ENCODE measurements around the gene S1PR4.
"Not testable (repeated sequence)": the region's sequence is repeated elsewhere in the genome, so short reads cannot be mapped to it uniquely, and the experiment has no call there.

S1PR4 gene

DNA sequence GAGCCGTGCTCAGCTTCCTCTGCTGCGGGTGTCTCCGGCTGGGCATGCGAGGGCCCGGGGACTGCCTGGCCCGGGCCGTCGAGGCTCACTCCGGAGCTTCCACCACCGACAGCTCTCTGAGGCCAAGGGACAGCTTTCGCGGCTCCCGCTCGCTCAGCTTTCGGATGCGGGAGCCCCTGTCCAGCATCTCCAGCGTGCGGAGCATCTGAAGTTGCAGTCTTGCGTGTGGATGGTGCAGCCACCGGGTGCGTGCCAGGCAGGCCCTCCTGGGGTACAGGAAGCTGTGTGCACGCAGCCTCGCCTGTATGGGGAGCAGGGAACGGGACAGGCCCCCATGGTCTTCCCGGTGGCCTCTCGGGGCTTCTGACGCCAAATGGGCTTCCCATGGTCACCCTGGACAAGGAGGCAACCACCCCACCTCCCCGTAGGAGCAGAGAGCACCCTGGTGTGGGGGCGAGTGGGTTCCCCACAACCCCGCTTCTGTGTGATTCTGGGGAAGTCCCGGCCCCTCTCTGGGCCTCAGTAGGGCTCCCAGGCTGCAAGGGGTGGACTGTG, 1.2 kb downstream of the S1PR4 start:
- DNase-seq (ENCODE audit: low spot score): no peak

DNA sequence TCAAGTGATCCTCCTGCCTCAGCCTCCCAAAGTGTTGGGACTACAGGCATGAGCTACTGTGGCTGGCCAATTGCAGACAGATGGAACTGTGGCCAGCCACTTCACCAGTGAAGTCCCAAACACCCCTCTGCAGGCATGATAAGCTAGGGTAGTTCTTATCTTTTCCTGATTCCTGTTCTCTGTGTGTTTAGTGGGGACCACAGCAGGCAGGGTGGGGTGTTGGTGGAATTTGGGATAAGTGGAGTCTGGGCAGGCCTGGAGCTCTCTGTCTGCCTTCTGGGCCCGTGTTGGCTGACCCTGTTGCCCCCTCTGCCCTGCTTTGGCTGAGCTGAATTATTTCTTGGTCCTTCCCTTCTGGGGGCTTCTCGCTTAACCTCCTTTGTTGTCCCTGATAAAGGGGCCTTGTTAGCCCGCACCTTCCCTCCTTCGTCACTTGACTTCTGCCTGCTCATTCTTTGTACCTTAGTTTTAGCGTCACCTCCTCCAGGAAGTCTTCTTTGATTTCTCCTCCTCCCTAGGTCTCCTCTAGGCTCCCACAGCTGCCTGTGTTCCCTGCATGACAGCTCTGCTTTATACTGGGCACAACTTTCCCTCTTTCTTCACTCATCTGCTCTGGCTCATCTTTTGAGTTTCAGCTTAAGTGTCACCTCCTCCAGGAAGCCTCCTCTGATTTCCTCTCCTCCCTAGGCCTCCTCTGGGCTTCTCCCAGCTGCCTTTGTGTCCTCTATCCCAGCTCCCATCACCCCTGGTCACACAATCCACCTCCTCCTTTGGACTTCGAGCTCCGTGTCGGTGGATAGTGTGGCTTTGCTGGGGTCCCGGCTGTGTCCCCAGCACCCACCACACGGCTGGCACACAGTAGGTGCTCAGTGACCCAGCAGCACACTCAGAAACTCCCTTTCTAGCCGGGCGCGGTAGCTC, 5.4 kb downstream of the S1PR4 start:
- no peak for DNase-seq (ENCODE audit: low spot score)

DNA sequence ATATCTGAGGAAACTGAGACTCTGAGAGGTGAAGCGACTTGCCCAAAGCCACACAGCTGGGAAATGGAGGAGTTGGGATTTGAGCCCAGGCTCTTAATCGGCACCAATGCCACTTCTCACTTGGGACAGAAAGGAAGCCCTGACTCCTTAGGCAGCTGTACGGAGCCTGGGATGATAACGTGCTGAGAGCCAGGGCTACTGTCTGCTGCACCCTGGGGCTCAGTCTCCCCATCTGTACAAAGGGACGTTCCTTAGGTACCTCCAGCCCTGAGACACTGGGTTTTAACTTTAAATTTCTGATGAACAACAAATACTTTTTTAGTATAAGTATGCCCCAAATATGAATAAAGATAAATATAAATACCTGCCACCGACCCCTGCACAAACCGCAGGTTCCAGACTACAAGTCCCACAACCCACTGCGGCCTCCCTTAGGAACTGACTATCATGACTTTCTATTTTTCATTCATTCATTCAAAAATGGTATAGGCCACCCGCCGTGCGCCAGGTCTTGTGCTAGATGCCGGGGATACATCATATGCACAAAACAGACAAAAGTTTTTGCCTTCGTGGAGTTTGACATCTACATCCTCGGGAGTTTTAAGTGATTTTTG, 6.4 kb downstream of the S1PR4 start:
- DNase-seq (ENCODE audit: low spot score): peak; percentile 69

DNA sequence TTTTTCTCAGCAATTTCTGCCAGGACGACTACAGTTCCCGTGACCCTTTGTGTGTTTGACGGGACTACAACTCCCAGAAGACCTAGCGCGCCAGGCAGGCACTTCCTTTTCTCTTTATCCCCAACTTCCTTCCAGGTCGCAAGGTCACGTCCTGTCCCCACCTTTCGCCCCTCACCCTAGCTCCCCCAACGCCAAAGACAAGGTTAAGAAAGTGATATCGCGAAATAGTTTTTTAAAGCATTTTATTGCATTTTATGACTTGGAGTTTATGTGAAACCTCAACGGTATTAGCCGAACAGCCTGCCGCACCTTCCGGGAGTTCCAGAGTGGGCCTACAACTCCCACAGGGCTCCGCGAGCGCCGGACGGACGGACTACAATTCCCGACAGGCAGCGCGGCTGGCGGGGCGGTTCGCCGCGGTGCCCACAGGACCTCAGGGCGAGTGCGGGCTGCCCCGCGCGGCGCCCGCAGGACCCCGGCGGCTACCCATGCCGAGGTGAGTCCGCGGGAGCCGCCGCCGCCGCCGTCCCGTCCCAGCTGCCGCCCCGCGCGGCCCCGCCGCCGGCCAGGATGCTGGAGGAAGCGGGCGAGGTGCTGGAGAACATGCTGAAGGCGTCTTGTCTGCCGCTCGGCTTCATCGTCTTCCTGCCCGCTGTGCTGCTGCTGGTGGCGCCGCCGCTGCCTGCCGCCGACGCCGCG, 7.0 kb downstream of the S1PR4 start, which contains the start of gene NCLN:
Gene NCLN (plus strand): TSS at position 470 of the 699 bp plus-strand sequence. CDS start 101 bp downstream, at position 571.
- peak; percentile 95 for DNase-seq (ENCODE audit: low spot score)

DNA sequence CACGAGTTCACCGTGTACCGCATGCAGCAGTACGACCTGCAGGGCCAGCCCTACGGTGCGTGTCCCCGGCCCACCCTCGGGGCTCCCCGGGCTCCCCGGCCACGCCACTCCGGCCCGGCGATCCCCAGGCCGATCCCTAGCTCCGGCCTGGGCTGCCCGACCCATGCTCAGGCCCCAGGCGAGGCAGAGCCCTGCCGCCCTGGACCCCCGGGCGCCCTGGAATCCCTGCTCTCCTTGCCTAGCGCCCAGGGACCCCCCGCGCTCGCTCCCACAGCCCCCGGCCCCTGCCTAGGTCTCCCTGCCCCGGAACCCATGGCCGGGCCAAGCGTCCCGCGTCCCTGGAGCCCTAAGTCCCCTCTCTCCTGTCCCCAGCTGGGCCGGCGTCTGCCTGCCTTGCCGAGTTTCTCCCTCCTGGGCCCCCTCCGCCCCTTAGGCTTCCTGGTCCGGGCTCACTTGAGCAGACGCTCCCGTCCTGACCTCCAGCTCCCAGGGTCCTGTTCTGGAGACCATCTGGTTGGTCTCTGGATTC, 7.7 kb downstream of the S1PR4 start:
- DNase-seq (ENCODE audit: low spot score): no peak

DNA sequence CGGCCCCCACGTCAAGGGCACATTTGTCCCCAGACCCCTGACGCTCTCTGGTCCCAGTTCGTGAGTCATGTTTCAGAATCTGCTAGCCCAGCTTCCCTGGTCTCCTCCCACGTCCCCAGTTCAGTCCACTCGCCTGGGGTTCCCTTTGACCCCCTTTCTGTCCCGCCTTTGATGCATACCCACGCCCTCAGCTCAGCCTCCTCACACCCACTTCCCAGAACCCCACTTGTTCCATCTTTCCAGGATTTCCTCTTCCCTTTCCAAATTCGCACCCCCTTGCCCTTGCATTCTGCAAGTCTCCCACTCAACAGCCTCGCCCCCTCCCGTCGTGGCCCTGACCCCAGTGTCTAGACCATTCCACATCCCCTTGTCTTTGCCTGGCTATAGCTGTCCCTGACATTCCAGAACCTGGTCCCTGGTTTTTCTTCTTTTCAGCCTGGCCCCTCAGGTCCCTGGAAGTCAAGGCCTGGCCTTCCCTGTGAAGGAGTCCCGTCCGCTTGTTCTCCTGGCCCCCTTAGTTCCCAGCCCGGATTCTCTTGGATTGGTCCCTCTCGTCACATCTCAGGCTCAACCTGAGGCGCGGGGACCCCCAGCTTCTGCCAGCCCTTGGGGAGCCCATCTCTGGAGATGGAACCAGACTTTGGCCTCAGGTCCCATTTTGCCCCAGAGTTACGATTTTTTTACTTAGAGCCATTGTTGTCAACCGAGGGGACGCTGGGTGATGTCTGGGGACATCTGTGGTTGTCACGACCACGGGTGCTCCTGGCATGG, 8.5 kb downstream of the S1PR4 start:
- DNase-seq (ENCODE audit: low spot score): no peak

DNA sequence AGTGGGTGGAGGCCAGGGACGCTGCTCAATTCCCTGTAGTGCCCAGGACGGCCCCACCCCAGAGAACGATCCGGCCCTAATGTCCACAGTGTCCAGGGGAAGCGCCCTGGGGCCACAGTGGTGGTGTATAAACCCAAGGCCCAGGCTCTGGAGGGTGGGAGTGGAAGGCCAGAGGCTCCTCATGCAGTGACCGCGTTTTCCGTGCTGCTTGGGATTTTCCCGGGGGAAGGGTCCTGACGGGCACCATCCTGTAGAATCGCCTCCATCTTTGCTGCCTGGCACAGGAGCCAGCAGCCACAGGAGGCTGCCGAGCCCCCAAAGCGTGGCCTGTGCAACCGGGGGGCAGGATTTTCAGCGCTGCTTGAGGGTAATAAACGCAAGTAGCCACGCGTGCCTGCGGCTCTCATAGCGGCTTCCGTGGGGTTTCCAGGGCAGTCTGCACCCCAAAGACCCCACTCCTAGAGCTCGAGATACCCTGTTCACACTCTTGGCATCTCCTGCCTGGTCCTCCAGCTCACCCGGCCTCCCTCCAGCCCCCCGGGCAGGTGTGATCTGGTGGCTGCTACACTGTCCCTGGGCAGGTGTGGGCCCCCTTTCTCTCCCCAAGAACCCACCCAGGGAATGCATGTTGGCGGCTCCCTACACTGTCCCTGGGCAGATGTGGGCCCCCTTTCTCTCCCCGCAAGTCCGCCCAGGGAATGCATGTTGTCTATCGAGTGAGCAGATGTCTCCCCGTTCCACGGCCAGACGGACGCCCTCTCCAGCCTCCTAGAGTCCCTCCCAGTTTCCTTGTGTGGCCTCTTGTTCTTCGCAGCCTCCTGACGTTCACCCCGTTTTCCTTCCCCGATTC, 9.3 kb downstream of the S1PR4 start:
- no peak for DNase-seq (ENCODE audit: low spot score)

DNA sequence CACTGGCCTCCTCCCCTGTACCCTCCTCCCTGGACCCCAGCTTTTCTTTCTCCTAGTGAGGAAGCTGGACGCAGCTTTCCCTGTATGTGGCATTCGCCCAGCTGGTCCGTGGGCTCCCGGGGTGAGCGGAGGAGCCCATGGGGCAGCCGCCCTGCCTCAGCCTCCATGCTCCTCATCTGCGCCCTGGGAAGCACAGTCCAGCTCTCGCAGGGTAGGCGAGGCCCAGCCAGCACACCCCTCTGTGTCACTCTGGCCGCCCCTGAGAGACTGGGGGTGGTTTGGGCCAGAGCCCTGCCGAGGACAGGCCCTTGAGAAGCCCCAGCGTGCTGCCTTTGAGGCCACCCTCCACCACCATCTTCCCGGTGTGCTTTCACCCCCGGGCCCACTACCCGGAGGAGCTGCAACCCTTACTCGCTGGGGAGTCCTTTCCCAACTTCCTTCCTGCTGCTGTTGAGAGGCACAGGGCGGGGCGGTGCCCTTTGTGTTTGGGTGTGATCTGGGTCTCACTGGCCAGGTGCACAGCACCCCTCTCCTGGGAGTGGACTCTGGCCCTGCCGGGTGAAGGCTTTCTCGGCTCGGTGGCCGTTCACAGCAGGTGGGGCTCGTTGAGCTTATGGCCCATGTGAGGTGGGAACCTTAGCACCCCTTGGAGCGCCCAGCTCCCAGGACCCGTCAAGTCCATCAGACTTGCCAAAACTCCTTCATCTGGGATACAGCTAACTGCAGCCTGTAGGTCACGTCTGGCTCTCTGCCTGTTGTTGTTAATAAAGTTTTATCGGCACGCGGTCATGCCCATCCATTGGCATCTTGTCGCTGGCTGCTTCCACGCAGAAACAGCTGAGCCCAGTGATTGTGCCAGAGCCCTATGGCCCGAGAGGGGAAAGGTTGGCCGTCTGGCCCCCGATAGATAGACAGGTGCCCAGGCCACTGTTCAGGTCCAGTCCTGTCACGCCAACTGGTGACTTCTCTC, 10.3 kb downstream of the S1PR4 start:
- no peak for DNase-seq (ENCODE audit: low spot score)

DNA sequence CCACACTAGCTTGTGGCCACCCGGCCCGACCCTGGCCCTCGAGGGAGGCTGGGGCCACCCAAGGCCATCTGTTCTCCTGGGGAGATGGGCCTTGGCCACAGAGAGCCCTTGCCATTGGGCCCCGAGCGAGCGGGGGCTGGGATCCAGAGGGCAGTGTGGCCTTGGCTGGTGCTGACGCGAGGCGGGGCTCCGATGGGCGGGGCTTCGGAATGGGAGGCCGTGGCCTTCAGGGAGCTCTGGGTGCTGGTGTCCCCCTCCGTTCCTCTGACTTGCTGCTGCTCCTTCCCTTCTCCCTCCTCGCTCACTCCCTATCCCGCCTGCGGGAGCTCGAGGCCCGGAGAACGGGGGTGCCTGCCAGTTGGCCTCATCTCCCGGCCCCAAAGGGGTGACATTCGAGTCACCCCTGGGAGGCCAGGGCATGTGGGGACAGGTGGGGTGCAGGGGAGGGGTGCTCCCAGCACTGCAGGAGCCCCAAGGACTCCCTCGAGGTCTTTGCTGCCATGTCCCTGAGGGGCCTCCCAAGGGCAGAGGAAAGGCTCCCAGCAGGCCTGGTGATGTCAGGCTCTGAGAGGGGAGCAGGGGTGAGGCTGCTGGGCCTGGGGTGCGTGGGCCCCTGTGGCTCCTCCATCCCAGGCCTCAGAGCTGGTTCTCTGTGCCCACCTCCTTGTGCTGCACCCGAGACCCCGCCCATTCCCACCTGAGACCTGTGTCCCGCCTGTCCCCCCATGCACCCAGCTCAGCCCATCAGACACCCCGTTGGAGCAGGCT, 11.3 kb downstream of the S1PR4 start:
- no peak for DNase-seq (ENCODE audit: low spot score)

DNA sequence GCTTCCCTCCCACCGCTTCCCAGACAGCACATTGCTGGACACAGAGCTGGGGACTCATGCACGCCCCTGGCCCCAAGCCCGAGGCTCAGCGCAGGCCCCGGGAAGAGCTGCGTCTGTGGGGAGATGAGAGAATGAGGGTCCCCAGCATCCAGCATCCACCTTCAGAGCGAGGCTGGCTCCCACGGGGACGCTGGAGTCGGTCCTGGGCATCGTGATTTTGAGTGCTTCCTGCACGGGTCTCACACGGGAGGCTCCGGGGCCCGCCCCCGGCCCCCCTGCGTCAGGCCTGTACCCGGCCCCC, 11.9 kb downstream of the S1PR4 start:
- no peak for DNase-seq (ENCODE audit: low spot score)

DNA sequence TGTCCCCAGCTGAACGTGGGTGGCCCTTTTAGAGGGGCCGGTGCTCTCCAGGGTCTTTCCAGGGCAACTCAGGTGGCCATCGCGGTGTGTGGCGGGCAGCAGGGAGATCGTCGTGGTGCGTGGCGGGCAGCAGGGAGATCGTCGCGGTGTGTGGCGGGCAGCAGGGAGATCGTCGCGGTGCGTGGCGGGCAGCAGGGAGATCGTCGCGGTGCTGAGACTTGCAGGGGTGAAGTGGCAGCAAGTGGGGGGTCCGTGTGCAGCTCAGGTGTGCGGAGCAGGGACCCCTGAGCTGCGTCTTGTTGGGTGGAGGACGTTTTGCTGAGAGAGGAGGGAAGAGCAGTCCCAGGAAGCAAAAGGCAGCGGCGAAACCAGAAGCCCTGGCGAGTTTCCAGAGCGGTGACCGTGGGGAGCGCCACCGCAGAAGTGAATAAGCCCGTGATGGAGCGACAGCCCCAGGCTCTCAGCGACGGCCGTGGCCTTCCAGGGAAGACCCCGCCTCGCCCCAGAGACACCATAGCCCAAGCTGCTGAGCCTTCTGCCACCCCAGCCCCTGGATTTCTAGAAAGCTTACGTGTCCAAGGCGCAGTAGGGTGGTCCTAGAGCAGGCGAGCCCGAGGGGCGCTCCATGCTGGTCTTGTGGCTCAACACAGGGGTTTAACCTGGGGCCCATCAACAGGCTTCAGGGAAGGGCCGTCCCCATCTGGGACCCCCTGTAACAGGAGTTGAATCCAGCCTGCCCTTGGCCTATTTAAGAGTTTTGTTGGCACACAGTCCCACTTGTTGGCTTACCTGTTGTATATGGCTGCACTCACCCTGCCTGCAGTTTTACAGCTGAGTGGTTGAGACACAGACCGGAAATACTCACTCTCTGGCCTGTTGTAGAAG, 12.6 kb downstream of the S1PR4 start:
- no peak for DNase-seq (ENCODE audit: low spot score)

DNA sequence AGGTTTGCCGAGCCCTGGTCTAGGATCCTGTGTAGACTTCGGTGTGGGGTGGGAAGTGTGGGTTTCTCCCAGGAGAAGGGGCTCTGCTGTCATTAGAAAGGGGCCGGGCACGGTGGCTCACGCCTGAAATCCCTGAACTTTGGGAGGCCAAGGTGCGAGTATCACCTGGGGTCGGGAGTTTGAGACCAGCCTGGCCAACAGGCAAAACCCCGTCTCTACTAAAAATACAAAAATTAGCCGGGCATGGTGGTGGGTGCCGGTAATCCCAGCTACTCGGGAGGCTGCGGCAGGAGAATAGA, 13.2 kb downstream of the S1PR4 start:
- not testable (repeated sequence) for DNase-seq (ENCODE audit: low spot score)

DNA sequence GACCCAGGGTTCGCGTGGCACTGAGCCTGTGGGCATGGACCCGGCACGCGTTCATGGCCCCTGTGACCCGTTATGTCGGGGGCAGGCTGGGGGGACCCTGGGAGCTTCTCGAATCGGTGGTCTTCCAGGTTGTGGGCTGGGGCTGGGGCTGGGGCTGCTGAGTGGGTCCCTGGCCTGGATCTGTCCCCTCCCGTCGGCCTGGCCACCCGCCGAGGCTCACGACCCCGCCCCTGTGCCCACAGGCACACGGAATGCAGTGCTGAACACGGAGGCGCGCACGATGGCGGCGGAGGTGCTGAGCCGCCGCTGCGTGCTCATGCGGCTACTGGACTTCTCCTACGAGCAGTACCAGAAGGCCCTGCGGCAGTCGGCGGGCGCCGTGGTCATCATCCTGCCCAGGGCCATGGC, 13.7 kb downstream of the S1PR4 start:
- no peak for DNase-seq (ENCODE audit: low spot score)

DNA sequence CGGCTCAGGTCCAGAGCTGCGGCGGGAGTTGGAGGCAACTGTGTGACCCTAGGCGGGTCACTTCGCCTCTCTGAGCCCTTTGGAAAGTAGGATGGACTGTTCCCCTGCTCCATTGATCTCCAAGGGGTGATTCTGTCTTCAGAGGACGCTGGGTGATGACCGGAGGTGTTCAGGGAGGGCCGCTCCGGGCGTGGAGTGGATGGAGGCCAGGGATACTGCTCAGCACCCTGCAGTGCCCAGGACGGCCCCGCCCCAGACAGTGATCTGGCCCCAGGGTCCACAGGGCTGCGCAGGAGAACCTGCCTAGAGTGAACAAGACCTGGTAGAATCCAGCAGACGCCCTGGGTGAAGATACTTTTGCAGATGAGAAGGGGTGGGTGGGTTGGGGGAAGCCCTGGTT, 14.1 kb downstream of the S1PR4 start:
- DNase-seq (ENCODE audit: low spot score): no peak

DNA sequence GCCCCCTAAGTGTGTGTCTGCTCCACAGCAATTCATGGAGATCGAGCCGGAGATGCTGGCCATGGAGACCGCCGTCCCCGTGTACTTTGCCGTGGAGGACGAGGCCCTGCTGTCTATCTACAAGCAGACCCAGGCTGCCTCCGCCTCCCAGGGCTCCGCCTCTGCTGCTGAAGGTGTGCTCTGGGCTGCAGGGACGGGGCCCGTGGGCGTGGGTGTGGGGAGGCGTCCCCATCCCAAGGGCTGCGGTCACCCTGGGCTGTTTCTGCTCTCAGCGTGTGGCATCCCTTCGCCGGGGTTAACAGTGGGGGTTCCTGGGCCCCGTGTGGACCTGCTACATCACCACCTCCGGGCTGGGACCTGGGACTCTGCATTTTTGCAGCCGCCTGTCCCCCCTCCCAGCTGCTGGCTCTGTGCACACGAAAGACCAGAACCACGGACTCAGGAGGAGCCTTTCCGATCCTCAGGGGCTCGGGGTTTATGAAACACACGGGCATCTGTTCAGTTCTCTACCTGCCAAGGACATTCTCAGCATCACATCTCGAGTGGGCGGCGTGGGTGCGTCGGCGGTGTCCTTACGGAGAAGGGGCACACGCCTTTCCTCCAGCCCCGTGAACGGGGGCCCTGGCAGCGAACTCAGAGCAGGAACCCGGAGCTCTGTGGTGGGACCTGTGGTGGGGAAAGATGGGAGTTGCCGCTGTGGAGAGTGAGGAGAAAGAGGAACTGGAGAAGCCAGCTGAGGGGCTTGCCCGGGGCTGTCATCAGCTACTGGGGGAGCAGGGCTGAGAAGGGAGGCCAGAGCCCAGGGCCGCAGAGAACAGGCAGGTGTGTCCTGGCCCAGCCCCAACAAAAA, 14.9 kb downstream of the S1PR4 start:
- no peak for DNase-seq (ENCODE audit: low spot score)

DNA sequence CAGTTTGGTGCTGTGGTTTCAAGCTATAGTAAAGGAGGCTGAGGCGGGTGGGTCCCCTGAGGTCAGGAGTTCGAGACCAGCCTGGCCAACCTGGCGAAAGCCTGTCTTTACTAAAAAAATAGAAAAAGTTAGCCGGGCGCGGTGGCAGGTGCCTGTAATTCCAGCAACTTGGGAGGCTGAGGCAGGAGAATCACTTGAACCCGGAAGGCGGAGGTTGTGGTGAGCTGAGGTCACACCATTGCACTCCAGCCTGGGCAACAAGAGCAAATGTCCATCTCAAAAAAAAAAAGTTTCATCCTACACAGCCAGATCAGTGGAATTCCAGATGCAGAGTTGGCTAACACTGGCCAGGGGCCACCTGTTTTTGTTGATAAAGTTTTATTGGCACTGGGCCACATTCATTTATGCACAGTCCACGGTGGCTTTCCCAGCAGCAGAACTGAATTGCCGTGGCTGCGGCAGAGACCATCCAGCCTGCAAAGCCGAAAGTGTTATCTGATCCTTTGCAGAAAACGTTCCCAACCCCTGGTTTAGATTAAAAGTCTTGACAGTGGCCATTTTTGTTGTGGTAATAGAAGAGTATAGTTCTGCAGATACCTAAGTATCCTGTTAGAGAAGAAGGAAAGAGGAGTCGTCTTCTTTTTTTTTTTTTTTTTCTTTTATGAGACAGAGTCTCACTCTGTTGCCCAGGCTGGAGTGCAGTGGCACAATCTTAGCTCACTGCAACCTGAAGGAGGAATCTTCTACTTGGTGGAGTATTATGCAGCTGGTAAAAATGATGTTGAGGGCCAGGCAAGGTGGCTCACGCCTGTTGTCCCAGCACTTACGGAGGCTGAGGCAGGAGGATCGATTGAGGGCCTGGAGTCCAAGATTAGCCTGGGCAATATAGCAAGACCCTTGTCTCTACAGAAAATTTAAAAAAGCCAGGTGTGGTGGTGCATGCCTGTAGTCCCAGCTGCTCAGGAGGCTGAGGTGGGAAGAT, 15.8 kb downstream of the S1PR4 start:
- DNase-seq (ENCODE audit: low spot score): no peak

Data from LoVo (cell line).